ENCODE data around the gene CCT7.

GRCh38 chr2:73286134-73286655, 52.1 kb downstream of the CCT7 start:
- TF ChIP-seq, protein P1, sequence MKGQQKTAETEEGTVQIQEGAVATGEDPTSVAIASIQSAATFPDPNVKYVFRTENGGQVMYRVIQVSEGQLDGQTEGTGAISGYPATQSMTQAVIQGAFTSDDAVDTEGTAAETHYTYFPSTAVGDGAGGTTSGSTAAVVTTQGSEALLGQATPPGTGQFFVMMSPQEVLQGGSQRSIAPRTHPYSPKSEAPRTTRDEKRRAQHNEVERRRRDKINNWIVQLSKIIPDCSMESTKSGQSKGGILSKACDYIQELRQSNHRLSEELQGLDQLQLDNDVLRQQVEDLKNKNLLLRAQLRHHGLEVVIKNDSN (IDR thresholded peaks at IDR 0.05), result no peak
- no peak for TF ChIP-seq TAF1 (IDR thresholded peaks at IDR 0.05; ENCODE audit: low read depth)
- no peak for TF ChIP-seq EP300 (IDR thresholded peaks at IDR 0.05; ENCODE audit: borderline replicate concordance)
- TF ChIP-seq NFIC (IDR thresholded peaks at IDR 0.05), result no peak
- TF ChIP-seq CREB1 (IDR thresholded peaks at IDR 0.05; ENCODE audit: low read depth), result no peak
- no peak for TF ChIP-seq FOXM1 (IDR thresholded peaks at IDR 0.05; ENCODE audit: borderline replicate concordance, low read depth)
- TF ChIP-seq, protein P2, sequence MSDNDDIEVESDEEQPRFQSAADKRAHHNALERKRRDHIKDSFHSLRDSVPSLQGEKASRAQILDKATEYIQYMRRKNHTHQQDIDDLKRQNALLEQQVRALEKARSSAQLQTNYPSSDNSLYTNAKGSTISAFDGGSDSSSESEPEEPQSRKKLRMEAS (IDR thresholded peaks at IDR 0.05), result no peak
- TF ChIP-seq TEAD4 (IDR thresholded peaks at IDR 0.05), result no peak

Data from Ishikawa (cell line).